Body of pancreas (tissue), 4 donors: ENCODE results near the gene C5AR2.
"Not testable (repeated sequence)": the region's sequence is repeated elsewhere in the genome, so short reads cannot be mapped to it uniquely, and the experiment has no call there.

Experiments
- POLR2A ChIP-seq, 3 donors: fragments of 450-650 bp; IDR thresholded peaks; one replicate each; pipeline ENCODE4 v1.6.1; 2016; ENCODE audit warnings: antibody characterized with exemption in 3 of 3, mild to moderate bottlenecking in 2 of 3
- TF ChIP-seq, protein P1 (sequence below), 7 experiments: fragments of 450-650 bp in 4 of 7; fragments of 200-600 bp in 3 of 7; sonication (generic) in 3 of 7; IDR thresholded peaks; one replicate each; pipeline ENCODE4 v1.5.1; 2016 to 2019; ENCODE audit warnings: antibody characterized with exemption in 7 of 7

DNA sequence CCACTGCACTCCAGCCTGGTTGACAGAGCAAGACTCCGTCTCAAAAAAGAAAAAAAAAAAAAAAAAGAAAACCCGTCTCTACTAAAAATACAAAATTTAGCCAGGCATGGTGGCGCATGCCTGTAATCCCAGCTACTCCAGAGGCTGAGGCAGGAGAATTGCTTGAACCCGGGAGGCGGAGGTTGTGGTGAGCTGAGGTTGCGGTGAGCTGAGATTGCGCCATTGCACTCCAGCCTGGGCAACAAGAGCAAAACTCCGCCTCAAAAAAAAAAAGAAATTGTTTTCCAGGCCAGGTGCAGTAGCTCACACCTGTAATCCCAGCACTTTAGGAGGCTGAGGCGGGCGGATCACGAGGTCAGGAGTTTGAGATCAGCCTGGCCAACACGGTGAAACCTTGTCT, 54.6 kb downstream of the C5AR2 start:
- TF ChIP-seq POLR2A (IDR thresholded peaks at IDR 0.05) = not testable (repeated sequence)
- TF ChIP-seq, protein P1, sequence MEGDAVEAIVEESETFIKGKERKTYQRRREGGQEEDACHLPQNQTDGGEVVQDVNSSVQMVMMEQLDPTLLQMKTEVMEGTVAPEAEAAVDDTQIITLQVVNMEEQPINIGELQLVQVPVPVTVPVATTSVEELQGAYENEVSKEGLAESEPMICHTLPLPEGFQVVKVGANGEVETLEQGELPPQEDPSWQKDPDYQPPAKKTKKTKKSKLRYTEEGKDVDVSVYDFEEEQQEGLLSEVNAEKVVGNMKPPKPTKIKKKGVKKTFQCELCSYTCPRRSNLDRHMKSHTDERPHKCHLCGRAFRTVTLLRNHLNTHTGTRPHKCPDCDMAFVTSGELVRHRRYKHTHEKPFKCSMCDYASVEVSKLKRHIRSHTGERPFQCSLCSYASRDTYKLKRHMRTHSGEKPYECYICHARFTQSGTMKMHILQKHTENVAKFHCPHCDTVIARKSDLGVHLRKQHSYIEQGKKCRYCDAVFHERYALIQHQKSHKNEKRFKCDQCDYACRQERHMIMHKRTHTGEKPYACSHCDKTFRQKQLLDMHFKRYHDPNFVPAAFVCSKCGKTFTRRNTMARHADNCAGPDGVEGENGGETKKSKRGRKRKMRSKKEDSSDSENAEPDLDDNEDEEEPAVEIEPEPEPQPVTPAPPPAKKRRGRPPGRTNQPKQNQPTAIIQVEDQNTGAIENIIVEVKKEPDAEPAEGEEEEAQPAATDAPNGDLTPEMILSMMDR (IDR thresholded peaks at IDR 0.05) = not testable (repeated sequence)
